HEK293 (cell line): ENCODE measurements around the gene DCUN1D5.

Experiments
- CTCF ChIA-PET: fragments of 350-600 bp; formaldehyde crosslinking; extraction: SDS; loops from one replicate; lab custom pipeline; 2021; ENCODE audit warnings: antibody characterized with exemption; lab: Yijun Ruan, JAX
- POLR2A ChIA-PET: fragments of 300-600 bp; formaldehyde crosslinking; extraction: SDS; loops from one replicate; lab custom pipeline; 2020; ENCODE audit warnings: antibody characterized with exemption, inconsistent platforms; lab: Yijun Ruan, JAX
- H3K27ac ChIP-seq: fragments of 200-500 bp; sonication (Bioruptor generic); 2 replicates; pipeline ENCODE4 v1.5.1; 2014; ENCODE audit warnings: low read depth, low read length, control low read depth, inconsistent platforms; ENCODE audit errors: extremely low read depth
- H3K36me3 ChIP-seq, 2 experiments: fragments of 200-500 bp in 1 of 2; sonication (Bioruptor generic) in 1 of 2; 1 replicate in 1 of 2; 2 replicates in 1 of 2; pipeline ENCODE4 v1.5.1; 2014 to 2017; ENCODE audit warnings: inconsistent platforms in 2 of 2, low read length in 2 of 2; ENCODE audit not compliant: control insufficient read depth in 2 of 2, insufficient read depth in 1 of 2
- H3K4me1 ChIP-seq: fragments of 200-500 bp; sonication (Bioruptor generic); 2 replicates; pipeline ENCODE4 v1.5.1; 2014; ENCODE audit warnings: mild to moderate bottlenecking, low read length, inconsistent platforms; ENCODE audit not compliant: control insufficient read depth, insufficient read depth
- H3K4me3 ChIP-seq: 2 replicates; pipeline ENCODE4 v1.5.1; 2011; ENCODE audit warnings: low read depth, mild to moderate bottlenecking, control low read depth, low read length, moderate library complexity
- H3K9me3 ChIP-seq: fragments of 200-500 bp; sonication (Bioruptor generic); 2 replicates; pipeline ENCODE4 v1.5.1; 2014; ENCODE audit warnings: low read depth, low read length, inconsistent platforms; ENCODE audit not compliant: control insufficient read depth, insufficient read depth
- ATF2 ChIP-seq: fragments of 450-650 bp; formaldehyde crosslinking; IDR thresholded peaks from 2 replicates; pipeline ENCODE4 v1.5.1; 2016; ENCODE audit warnings: missing biosample characterization, missing genetic modification characterization, low read depth
- HOXA7 ChIP-seq: sonication (generic); formaldehyde crosslinking; IDR thresholded peaks from 2 replicates; pipeline ENCODE4 v1.8.1; 2022; ENCODE audit warnings: missing genetic modification reagents, borderline replicate concordance
- HOXD13 ChIP-seq: sonication (generic); formaldehyde crosslinking; IDR thresholded peaks from 2 replicates; pipeline ENCODE4 v1.8.0; 2022; ENCODE audit warnings: missing genetic modification reagents, borderline replicate concordance
- PRDM10 ChIP-seq: fragments of 450-650 bp; formaldehyde crosslinking; IDR thresholded peaks from 2 replicates; pipeline ENCODE4 v1.5.1; 2016; ENCODE audit warnings: missing biosample characterization, missing genetic modification characterization
- PRDM6 ChIP-seq: fragments of 450-650 bp; formaldehyde crosslinking; IDR thresholded peaks from 2 replicates; pipeline ENCODE4 v1.5.1; 2017; ENCODE audit warnings: missing biosample characterization, missing genetic modification characterization
- SCRT1 ChIP-seq: fragments of 450-650 bp; formaldehyde crosslinking; IDR thresholded peaks from 2 replicates; pipeline ENCODE4 v1.5.1; 2016; ENCODE audit warnings: missing biosample characterization, missing genetic modification characterization, borderline replicate concordance
- ZNF146 ChIP-seq: fragments of 450-650 bp; formaldehyde crosslinking; IDR thresholded peaks from 2 replicates; pipeline ENCODE4 v1.5.1; 2016; ENCODE audit warnings: missing biosample characterization, missing genetic modification characterization
- ZNF148 ChIP-seq: fragments of 450-650 bp; formaldehyde crosslinking; IDR thresholded peaks from 2 replicates; pipeline ENCODE4 v1.5.0; 2017; ENCODE audit warnings: missing biosample characterization, missing genetic modification characterization, borderline replicate concordance
- ZNF16 ChIP-seq: fragments of 450-650 bp; formaldehyde crosslinking; IDR thresholded peaks from 2 replicates; pipeline ENCODE4 v1.5.1; 2016; ENCODE audit warnings: low read depth, missing biosample characterization, missing genetic modification characterization
- ZNF175 ChIP-seq: fragments of 450-650 bp; formaldehyde crosslinking; IDR thresholded peaks from 2 replicates; pipeline ENCODE4 v1.5.1; 2016; ENCODE audit warnings: missing biosample characterization, missing genetic modification characterization
- ZNF223 ChIP-seq: fragments of 450-650 bp; formaldehyde crosslinking; IDR thresholded peaks from 2 replicates; pipeline ENCODE4 v1.5.1; 2016; ENCODE audit warnings: missing biosample characterization, missing genetic modification characterization
- ZNF26 ChIP-seq: fragments of 450-650 bp; formaldehyde crosslinking; IDR thresholded peaks from 2 replicates; pipeline ENCODE4 v1.5.1; 2016; ENCODE audit warnings: missing biosample characterization, missing genetic modification characterization
- ZNF391 ChIP-seq: fragments of 450-650 bp; formaldehyde crosslinking; IDR thresholded peaks from 2 replicates; pipeline ENCODE4 v1.5.1; 2016; ENCODE audit warnings: low read depth, missing biosample characterization, missing genetic modification characterization, borderline replicate concordance
- ZNF501 ChIP-seq: fragments of 450-650 bp; formaldehyde crosslinking; IDR thresholded peaks from 2 replicates; pipeline ENCODE4 v1.5.1; 2016; ENCODE audit warnings: missing biosample characterization, missing genetic modification characterization
- ZNF544 ChIP-seq: fragments of 450-650 bp; formaldehyde crosslinking; IDR thresholded peaks from 2 replicates; pipeline ENCODE4 v1.5.0; 2017; ENCODE audit warnings: missing biosample characterization, missing genetic modification characterization
- ZNF549 ChIP-seq: fragments of 450-650 bp; IDR thresholded peaks from 2 replicates; pipeline ENCODE4 v1.5.1; 2018; ENCODE audit warnings: missing biosample characterization, missing genetic modification characterization, mild to moderate bottlenecking, inconsistent platforms, moderate library complexity
- ZNF561 ChIP-seq: fragments of 450-650 bp; IDR thresholded peaks from 2 replicates; pipeline ENCODE4 v1.5.1; 2018; ENCODE audit warnings: missing biosample characterization, missing genetic modification characterization, borderline replicate concordance
- ZNF626 ChIP-seq: fragments of 450-650 bp; sonication (Bioruptor Pico); formaldehyde crosslinking; IDR thresholded peaks from 2 replicates; pipeline ENCODE4 v1.5.1; 2018; ENCODE audit warnings: missing biosample characterization, missing genetic modification characterization, inconsistent platforms
- ZNF645 ChIP-seq: fragments of 450-650 bp; formaldehyde crosslinking; IDR thresholded peaks from 2 replicates; pipeline ENCODE4; 2016; ENCODE audit warnings: missing biosample characterization, missing genetic modification characterization

Gene DCUN1D5

GRCh38 chr11:103035216-103035615, 56.7 kb downstream of the DCUN1D5 start:
- Histone ChIP-seq H3K36me3 (no peaks in the 10 kb centered on the region), H3K4me1 (no peaks in the 10 kb centered on the region), H3K9me3 (no peaks in the 10 kb centered on the region), H3K4me3 (no peak overlapping the region), H3K27ac (no peak overlapping the region)
- TF ChIP-seq ZNF175 (no peak), ZNF146 (no peak), ZNF16 (tag by site-specific recombination) (no peak)
- POLR2A ChIA-PET, result no interaction called here
- CTCF ChIA-PET, result interaction anchor here (0.7 to 2.2 kb wide), 7 partner anchors 9 to 567 kb away, joined by 3 to 8 read pairs (median 4); no protein-coding TSS in a partner anchor

- no peaks in the 10 kb centered on the region for H3K4me1 ChIP-seq
- no peaks in the 10 kb centered on the region for H3K9me3 ChIP-seq
- H3K36me3 ChIP-seq, result no peaks in the 10 kb centered on the region
- no peak for TF ChIP-seq ZNF223
- no peak for TF ChIP-seq ATF2 (tag by site-specific recombination)
- no peak for TF ChIP-seq ZNF148 (tag by site-specific recombination)
- no peak for TF ChIP-seq ZNF549
- no peak for TF ChIP-seq PRDM6
- no peak for TF ChIP-seq HOXA7
- no peak for TF ChIP-seq ZNF645
- TF ChIP-seq HOXD13 (CRISPR knock-in tag), result no peak
- TF ChIP-seq ZNF501 (tag by site-specific recombination), result no peak
- TF ChIP-seq ZNF146, result no peak
- TF ChIP-seq ZNF391 (tag by site-specific recombination), result no peak
- H3K4me3 ChIP-seq, result no peak overlapping the region
- POLR2A ChIA-PET, result no interaction called here
- CTCF ChIA-PET, result no interaction called here
- H3K27ac ChIP-seq, result no peak overlapping the region
Measured at GRCh38 chr11:103031834-103032233, 60.1 kb downstream of the DCUN1D5 start.

GRCh38 chr11:103029401-103029800, 62.6 kb downstream of the DCUN1D5 start:
- Histone ChIP-seq H3K9me3 (no peaks in the 10 kb centered on the region), H3K36me3 (no peaks in the 10 kb centered on the region), H3K4me3 (no peak overlapping the region), H3K4me1 (no peaks in the 10 kb centered on the region), H3K27ac (no peak overlapping the region)
- TF ChIP-seq ZNF626 (no peak), HOXA7 (no peak), ZNF26 (tag by site-specific recombination) (no peak), ZNF561 (tag by site-specific recombination) (no peak), PRDM10 (tag by site-specific recombination) (no peak), SCRT1 (tag by site-specific recombination) (no peak), ZNF544 (tag by site-specific recombination) (no peak)
- ChIA-PET POLR2A (no interaction called here), CTCF (no interaction called here)
